Activated B cell treated with CpG ODN at 0.5 μM for 24 hours (primary cell): Measurements from ENCODE around the gene RASSF3. TPM values are rescaled to one million over a fixed set of nuclear protein-coding genes. Genes with fewer than 3 reads are reported as not detected.

Source experiments
- ATAC-seq: fragments of 200-7000 bp; cut with Tn5 transposase; one replicate; pipeline ENCODE4 v1.10.0; 2021; ENCODE audit warnings: low read depth, mild to moderate bottlenecking, moderate library complexity
- CTCF ChIA-PET: fragments of 350-600 bp; sonication (Branson Sonifier 250); formaldehyde crosslinking; loops from one replicate; lab custom pipeline; 2021; ENCODE audit warnings: antibody characterized with exemption; lab: Charles Lee
- POLR2A ChIA-PET: fragments of 350-600 bp; sonication (Branson Sonifier 250); formaldehyde crosslinking; loops from one replicate; lab custom pipeline; 2021; ENCODE audit warnings: antibody characterized with exemption; lab: Charles Lee
- DNase-seq: peaks from one replicate; pipeline ENCODE4 v3.0.0; 2022
- H3K27ac Mint-ChIP-seq: one replicate; pipeline ENCODE4 v1.8.0; 2020; ENCODE audit warnings: mixed read lengths
- H3K27me3 Mint-ChIP-seq: one replicate; pipeline ENCODE4 v1.8.0; 2021; ENCODE audit warnings: mixed read lengths
- H3K36me3 Mint-ChIP-seq: one replicate; pipeline ENCODE4 v1.8.0; 2021; ENCODE audit warnings: low read depth, mixed read lengths
- H3K4me1 Mint-ChIP-seq: one replicate; pipeline ENCODE4 v1.8.0; 2021; ENCODE audit warnings: mixed read lengths
- H3K4me3 Mint-ChIP-seq: one replicate; pipeline ENCODE4 v1.8.0; 2020; ENCODE audit warnings: mild to moderate bottlenecking, mixed read lengths
- H3K9me3 Mint-ChIP-seq: one replicate; pipeline ENCODE4 v1.8.0; 2020; ENCODE audit warnings: mixed read lengths
- intact Hi-C: fragments of 100-400 bp; cut with micrococcal nuclease; formaldehyde crosslinking; loops from one replicate; pipeline ENCODE4 v1.15.1; 2024
- total RNA-seq: library from RNA; stranded (reverse); gene quantifications from 2 replicates; pipeline ENCODE4 v1.2.3, GENCODE V29; 2022
- TF ChIP-seq, protein P1 (sequence below): fragments of 200-600 bp; IDR thresholded peaks from one replicate; pipeline ENCODE4 v1.8.0; 2022; ENCODE audit warnings: antibody characterized with exemption, mild to moderate bottlenecking

Gene RASSF3
- total RNA-seq, 1 donor from 2014 or later = 95.7 TPM

DNA sequence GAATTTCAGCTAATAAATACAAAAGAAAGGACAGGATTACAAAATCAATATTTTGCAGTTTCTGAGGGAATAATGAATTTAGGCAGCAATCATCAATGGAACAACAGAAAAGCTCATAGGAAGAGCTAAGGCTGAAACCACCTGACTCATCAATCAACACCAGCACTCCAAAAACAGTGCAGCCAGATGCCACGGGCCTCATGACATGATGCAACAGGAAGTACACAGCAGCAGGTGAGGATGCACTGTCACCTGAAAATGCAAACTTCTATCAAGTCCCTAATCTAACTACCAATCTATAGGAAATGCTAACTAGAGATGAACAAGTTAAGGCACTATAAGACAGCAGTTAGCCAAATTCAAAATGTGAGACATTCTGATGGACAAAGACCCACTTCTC is 127.2 kb downstream of the RASSF3 start:
- Mint-ChIP-seq H3K27ac (no peak overlapping the region), H3K27me3 (no peaks in the 10 kb centered on the region), H3K36me3 (peaks cover 86% of the 10 kb centered on the region), H3K9me3 (no peaks in the 10 kb centered on the region), H3K4me1 (no peaks in the 10 kb centered on the region), H3K4me3 (no peak overlapping the region)
- DNase-seq = no peak
- POLR2A ChIA-PET = no interaction called here
- intact Hi-C loops = no loop called here
- TF ChIP-seq, protein P1, sequence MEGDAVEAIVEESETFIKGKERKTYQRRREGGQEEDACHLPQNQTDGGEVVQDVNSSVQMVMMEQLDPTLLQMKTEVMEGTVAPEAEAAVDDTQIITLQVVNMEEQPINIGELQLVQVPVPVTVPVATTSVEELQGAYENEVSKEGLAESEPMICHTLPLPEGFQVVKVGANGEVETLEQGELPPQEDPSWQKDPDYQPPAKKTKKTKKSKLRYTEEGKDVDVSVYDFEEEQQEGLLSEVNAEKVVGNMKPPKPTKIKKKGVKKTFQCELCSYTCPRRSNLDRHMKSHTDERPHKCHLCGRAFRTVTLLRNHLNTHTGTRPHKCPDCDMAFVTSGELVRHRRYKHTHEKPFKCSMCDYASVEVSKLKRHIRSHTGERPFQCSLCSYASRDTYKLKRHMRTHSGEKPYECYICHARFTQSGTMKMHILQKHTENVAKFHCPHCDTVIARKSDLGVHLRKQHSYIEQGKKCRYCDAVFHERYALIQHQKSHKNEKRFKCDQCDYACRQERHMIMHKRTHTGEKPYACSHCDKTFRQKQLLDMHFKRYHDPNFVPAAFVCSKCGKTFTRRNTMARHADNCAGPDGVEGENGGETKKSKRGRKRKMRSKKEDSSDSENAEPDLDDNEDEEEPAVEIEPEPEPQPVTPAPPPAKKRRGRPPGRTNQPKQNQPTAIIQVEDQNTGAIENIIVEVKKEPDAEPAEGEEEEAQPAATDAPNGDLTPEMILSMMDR = no peak
- no peak for ATAC-seq
- CTCF ChIA-PET = no interaction called here

DNA sequence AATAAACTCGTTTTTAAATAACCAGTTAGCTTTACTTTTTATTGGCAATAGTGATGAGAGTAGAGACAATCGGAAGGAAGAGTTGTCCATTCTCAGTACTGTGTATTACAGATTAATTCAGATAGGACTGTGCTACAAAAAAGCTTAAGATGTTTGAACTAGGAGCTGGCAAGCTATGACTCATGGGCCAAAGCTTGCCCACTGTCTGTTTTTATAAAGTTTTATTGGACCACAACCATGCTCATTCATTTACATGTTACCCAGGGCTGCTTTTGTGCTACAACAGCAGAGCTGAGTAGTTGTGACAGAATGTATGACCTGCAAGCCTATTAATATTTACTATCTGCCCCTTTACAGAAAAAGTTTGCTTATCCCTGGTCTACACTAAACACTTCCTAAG is 129.5 kb downstream of the RASSF3 start:
- no peak for ATAC-seq
- Mint-ChIP-seq H3K9me3 (no peaks in the 10 kb centered on the region), H3K27me3 (no peaks in the 10 kb centered on the region), H3K27ac (no peak overlapping the region), H3K4me3 (no peak overlapping the region), H3K36me3 (peaks cover 92% of the 10 kb centered on the region), H3K4me1 (no peaks in the 10 kb centered on the region)
- CTCF ChIA-PET = interaction anchor here (1.2 kb wide), 1 partner anchor 130 kb away, joined by 3 read pairs; no protein-coding TSS in a partner anchor
- no peak for DNase-seq
- POLR2A ChIA-PET = interaction anchor here (0.6 kb wide), 1 partner anchor 15 kb away, joined by 3 read pairs; no protein-coding TSS in a partner anchor
- intact Hi-C loops = no loop called here
- TF ChIP-seq, protein P1 = no peak

DNA sequence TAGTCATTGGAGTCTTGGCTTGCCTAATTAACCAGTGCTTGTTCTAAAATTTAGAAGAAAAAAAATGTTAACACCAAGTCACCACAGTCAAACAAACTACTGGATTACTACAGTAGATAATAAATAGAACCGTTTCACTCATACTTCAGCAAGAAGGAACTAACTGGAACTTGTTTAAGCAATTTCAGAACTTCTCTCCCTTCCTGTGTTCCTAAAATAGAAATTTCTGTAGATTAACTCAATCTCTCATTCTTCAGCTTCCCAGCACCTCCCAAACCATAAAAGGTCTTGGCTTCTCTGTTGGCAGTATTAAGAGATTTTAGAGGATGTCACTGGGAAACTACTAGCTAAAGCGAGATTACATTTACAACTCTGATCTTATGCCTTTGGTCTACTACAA is 130.4 kb downstream of the RASSF3 start:
- Mint-ChIP-seq H3K4me3 (no peak overlapping the region), H3K27me3 (no peaks in the 10 kb centered on the region), H3K27ac (no peak overlapping the region), H3K36me3 (peaks cover 91% of the 10 kb centered on the region), H3K9me3 (no peaks in the 10 kb centered on the region), H3K4me1 (no peaks in the 10 kb centered on the region)
- POLR2A ChIA-PET = no interaction called here
- intact Hi-C loops = no loop called here
- TF ChIP-seq, protein P1 = no peak
- CTCF ChIA-PET = no interaction called here
- ATAC-seq (no peak), DNase-seq (no peak)

DNA sequence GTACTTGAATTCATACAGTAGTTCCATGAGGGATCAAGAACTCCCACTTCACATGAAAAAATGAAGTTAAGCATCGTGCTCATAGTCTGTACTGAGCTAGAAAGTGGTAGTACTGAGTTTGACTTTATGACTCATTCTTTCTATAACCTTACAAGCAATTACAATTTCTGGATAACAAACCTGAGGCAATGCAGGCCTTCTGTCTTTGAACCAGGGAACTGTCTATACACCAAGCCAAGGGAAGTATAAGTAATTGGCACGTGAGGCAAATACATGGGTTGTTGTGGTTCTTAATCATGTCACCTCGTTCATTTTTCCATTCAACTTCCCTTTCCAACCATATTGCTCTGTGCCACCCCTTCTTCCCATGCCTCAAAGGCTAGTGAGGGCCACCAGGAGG is 132.1 kb downstream of the RASSF3 start:
- Mint-ChIP-seq H3K4me1 (no peaks in the 10 kb centered on the region), H3K27me3 (no peaks in the 10 kb centered on the region), H3K4me3 (no peak overlapping the region), H3K36me3 (peaks cover 88% of the 10 kb centered on the region), H3K27ac (no peak overlapping the region), H3K9me3 (no peaks in the 10 kb centered on the region)
- no peak for DNase-seq
- CTCF ChIA-PET = no interaction called here
- ATAC-seq = no peak
- intact Hi-C loops = no loop called here
- TF ChIP-seq, protein P1 = no peak
- POLR2A ChIA-PET = no interaction called here

DNA sequence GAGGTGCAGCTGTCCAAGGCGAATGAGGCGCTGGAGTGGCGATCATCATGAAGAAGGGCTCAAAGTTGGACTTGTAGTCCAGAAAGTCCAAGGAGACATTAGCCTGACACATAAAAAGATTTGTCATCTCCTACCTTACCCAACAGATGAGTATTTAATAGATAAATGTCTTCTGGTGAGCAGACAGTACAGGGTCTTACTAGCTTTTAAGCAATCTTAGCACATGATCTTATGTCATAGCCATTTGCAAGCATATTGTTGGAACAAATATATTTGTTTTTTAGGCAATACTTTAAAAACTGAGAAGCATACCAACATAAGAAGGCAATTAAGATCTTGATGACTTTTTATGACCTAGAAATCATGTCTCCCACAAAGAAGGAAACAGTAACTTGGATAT is 132.9 kb downstream of the RASSF3 start:
- H3K27ac Mint-ChIP-seq = no peak overlapping the region
- ATAC-seq = no peak
- H3K36me3 Mint-ChIP-seq = peaks cover 87% of the 10 kb centered on the region
- no peaks in the 10 kb centered on the region for H3K4me1 Mint-ChIP-seq
- no peaks in the 10 kb centered on the region for H3K27me3 Mint-ChIP-seq
- no peak overlapping the region for H3K4me3 Mint-ChIP-seq
- intact Hi-C loops = no loop called here
- CTCF ChIA-PET = no interaction called here
- POLR2A ChIA-PET = no interaction called here
- no peak for DNase-seq
- no peaks in the 10 kb centered on the region for H3K9me3 Mint-ChIP-seq
- TF ChIP-seq, protein P1 = no peak
